ENCODE measurements around the gene CXCR3.

CXCR3 gene

GRCh38 chrX:71618303-71618721, at the start of gene CXCR3:
CXCR3 (minus strand) TSS chrX:71618511; CDS start chrX:71618449, 62 bp downstream.
- no peaks in the 10 kb centered on the region for H3K36me3 ChIP-seq (ENCODE audit: insufficient read depth)
- no peak within 1 kb of the TSS for H3K4me3 ChIP-seq (IDR thresholded peaks at IDR 0.05; ENCODE audit: insufficient read depth, low read depth, low read length)
- H2AFZ ChIP-seq (ENCODE audit: low read depth): no peak within 1 kb of the TSS
- H4K20me1 ChIP-seq (ENCODE audit: insufficient read depth): no peaks in the 10 kb centered on the region
- peak within 1 kb of the TSS; percentile 12; the same call in 1 of the 2 replicates for H3K9ac ChIP-seq
- H3K27me3 ChIP-seq (ENCODE audit: insufficient read depth, low read depth): no peaks in the 10 kb centered on the region
- H3K79me2 ChIP-seq (ENCODE audit: insufficient read depth, low read depth): no peaks in the 10 kb centered on the region
- peak within 1 kb of the TSS; percentile 63 for H3K4me2 ChIP-seq
- H3K4me1 ChIP-seq (ENCODE audit: low read depth, poor library complexity, severe bottlenecking): peaks cover 54% of the 10 kb centered on the region
- H3K27ac ChIP-seq: peak within 1 kb of the TSS; percentile 58
- no peak for TF ChIP-seq CTCF (conservative IDR thresholded peaks at IDR 0.05; ENCODE audit: low read depth, low read length)

- Histone ChIP-seq H2AFZ (ENCODE audit: low read depth) (no peak within 1 kb of the TSS), H3K79me2 (ENCODE audit: insufficient read depth, low read depth) (no peaks in the 10 kb centered on the region), H3K27me3 (ENCODE audit: insufficient read depth, low read depth) (peaks cover 23% of the 10 kb centered on the region), H3K4me2 (no peak within 1 kb of the TSS), H3K9ac (no peak within 1 kb of the TSS), H3K4me1 (ENCODE audit: low read depth, poor library complexity, severe bottlenecking) (peaks cover 21% of the 10 kb centered on the region), H3K27ac (no peak within 1 kb of the TSS), H4K20me1 (ENCODE audit: insufficient read depth) (no peaks in the 10 kb centered on the region), H3K36me3 (ENCODE audit: insufficient read depth) (no peaks in the 10 kb centered on the region), H3K4me3 (IDR thresholded peaks at IDR 0.05; ENCODE audit: insufficient read depth, low read depth, low read length) (no peak within 1 kb of the TSS)
- TF ChIP-seq CTCF (conservative IDR thresholded peaks at IDR 0.05; ENCODE audit: low read depth, low read length): no peak
These were observed 49.3 kb upstream of the CXCR3 start, which contains the start of gene LOC101059915 for GRCh38 chrX:71667328-71668247. LOC101059915 (plus strand) TSS chrX:71667546.

- Histone ChIP-seq H3K79me2 (ENCODE audit: insufficient read depth, low read depth) (no peaks in the 10 kb centered on the region), H3K4me2 (no peak overlapping the region), H3K4me1 (ENCODE audit: low read depth, poor library complexity, severe bottlenecking) (peaks cover 23% of the 10 kb centered on the region), H3K4me3 (IDR thresholded peaks at IDR 0.05; ENCODE audit: insufficient read depth, low read depth, low read length) (no peak overlapping the region), H4K20me1 (ENCODE audit: insufficient read depth) (no peaks in the 10 kb centered on the region), H3K27ac (no peak overlapping the region), H2AFZ (ENCODE audit: low read depth) (no peak overlapping the region), H3K36me3 (ENCODE audit: insufficient read depth) (no peaks in the 10 kb centered on the region), H3K27me3 (ENCODE audit: insufficient read depth, low read depth) (peaks cover 17% of the 10 kb centered on the region), H3K9ac (no peak overlapping the region)
- TF ChIP-seq CTCF (conservative IDR thresholded peaks at IDR 0.05; ENCODE audit: low read depth, low read length): no peak
These were observed 48.2 kb upstream of the CXCR3 start for GRCh38 chrX:71666240-71667223.

GRCh38 chrX:71665747-71666146, 47.4 kb upstream of the CXCR3 start:
- H3K4me2 ChIP-seq: no peak overlapping the region
- TF ChIP-seq CTCF (conservative IDR thresholded peaks at IDR 0.05; ENCODE audit: low read depth, low read length): no peak
- H3K9ac ChIP-seq: no peak overlapping the region
- no peaks in the 10 kb centered on the region for H4K20me1 ChIP-seq (ENCODE audit: insufficient read depth)
- H3K4me1 ChIP-seq (ENCODE audit: low read depth, poor library complexity, severe bottlenecking): peaks cover 16% of the 10 kb centered on the region
- no peaks in the 10 kb centered on the region for H3K79me2 ChIP-seq (ENCODE audit: insufficient read depth, low read depth)
- no peaks in the 10 kb centered on the region for H3K36me3 ChIP-seq (ENCODE audit: insufficient read depth)
- no peak overlapping the region for H3K4me3 ChIP-seq (IDR thresholded peaks at IDR 0.05; ENCODE audit: insufficient read depth, low read depth, low read length)
- no peak overlapping the region for H3K27ac ChIP-seq
- H2AFZ ChIP-seq (ENCODE audit: low read depth): no peak overlapping the region
- peaks cover 12% of the 10 kb centered on the region; the same call in 1 of the 2 replicates for H3K27me3 ChIP-seq (ENCODE audit: insufficient read depth, low read depth)
